Fibroblast of peridontal ligament (primary cell): Measurements from ENCODE around the gene SS18L1.
"Not testable (repeated sequence)": the region's sequence is repeated elsewhere in the genome, so short reads cannot be mapped to it uniquely, and the experiment has no call there.

Experiments
- DNase-seq: peaks from one replicate; pipeline ENCODE4 v3.0.0-alpha.2; 2010; ENCODE audit errors: extremely low read depth

Gene SS18L1

GRCh38 chr20:62143081-62143956 lies at the start of gene SS18L1, which contains the start of gene PSMA7:
Gene SS18L1, plus strand, starts transcription at chr20:62143769. Its CDS starts 52 bp downstream, at chr20:62143821.
Gene PSMA7, minus strand, starts transcription at chr20:62143394. Its CDS starts 91 bp downstream, at chr20:62143303.
- peak; percentile 75 for DNase-seq

GRCh38 chr20:62096421-62097380 lies 46.9 kb upstream of the SS18L1 start:
- DNase-seq: no peak

- DNase-seq: no peak
Observed at GRCh38 chr20:62097881-62098407, 45.6 kb upstream of the SS18L1 start.

GRCh38 chr20:62101078-62101477 lies 42.5 kb upstream of the SS18L1 start:
- no peak for DNase-seq

- DNase-seq: no peak
Observed at GRCh38 chr20:62103508-62104233, 39.9 kb upstream of the SS18L1 start.

GRCh38 chr20:62104234-62104789 lies 39.3 kb upstream of the SS18L1 start:
- no peak for DNase-seq

- DNase-seq: no peak
Observed at GRCh38 chr20:62104791-62105345, 38.7 kb upstream of the SS18L1 start.

- no peak for DNase-seq
Observed at GRCh38 chr20:62105592-62105991, 38.0 kb upstream of the SS18L1 start.

GRCh38 chr20:62111148-62111547 lies 32.4 kb upstream of the SS18L1 start:
- no peak for DNase-seq

- no peak for DNase-seq
Observed at GRCh38 chr20:62112368-62112767, 31.2 kb upstream of the SS18L1 start.

GRCh38 chr20:62114894-62115293 lies 28.7 kb upstream of the SS18L1 start:
- no peak for DNase-seq

- not testable (repeated sequence) for DNase-seq
Observed at GRCh38 chr20:62115800-62116407, 27.7 kb upstream of the SS18L1 start.

GRCh38 chr20:62116558-62117361 lies 26.8 kb upstream of the SS18L1 start:
- no peak for DNase-seq

- DNase-seq: no peak
Observed at GRCh38 chr20:62117362-62117646, 26.3 kb upstream of the SS18L1 start.

GRCh38 chr20:62117658-62118057 lies 25.9 kb upstream of the SS18L1 start:
- DNase-seq: no peak

- no peak for DNase-seq
Observed at GRCh38 chr20:62118113-62119043, 25.2 kb upstream of the SS18L1 start.

- no peak for DNase-seq
Observed at GRCh38 chr20:62119115-62119514, 24.5 kb upstream of the SS18L1 start.

GRCh38 chr20:62119591-62120364 lies 23.8 kb upstream of the SS18L1 start:
- no peak for DNase-seq
